HEK293 (cell line): ENCODE results near the gene ZNF587B.

ENCODE experiments used
- CTCF ChIA-PET: fragments of 350-600 bp; formaldehyde crosslinking; extraction: SDS; loops from one replicate; lab custom pipeline; 2021; ENCODE audit warnings: antibody characterized with exemption; lab: Yijun Ruan, JAX
- POLR2A ChIA-PET: fragments of 300-600 bp; formaldehyde crosslinking; extraction: SDS; loops from one replicate; lab custom pipeline; 2020; ENCODE audit warnings: antibody characterized with exemption, inconsistent platforms; lab: Yijun Ruan, JAX
- H3K27ac ChIP-seq: fragments of 200-500 bp; sonication (Bioruptor generic); 2 replicates; pipeline ENCODE4 v1.5.1; 2014; ENCODE audit warnings: low read depth, low read length, control low read depth, inconsistent platforms; ENCODE audit errors: extremely low read depth
- H3K36me3 ChIP-seq, 2 experiments: fragments of 200-500 bp in 1 of 2; sonication (Bioruptor generic) in 1 of 2; 1 replicate in 1 of 2; 2 replicates in 1 of 2; pipeline ENCODE4 v1.5.1; 2014 to 2017; ENCODE audit warnings: inconsistent platforms in 2 of 2, low read length in 2 of 2; ENCODE audit not compliant: control insufficient read depth in 2 of 2, insufficient read depth in 1 of 2
- H3K4me1 ChIP-seq: fragments of 200-500 bp; sonication (Bioruptor generic); 2 replicates; pipeline ENCODE4 v1.5.1; 2014; ENCODE audit warnings: mild to moderate bottlenecking, low read length, inconsistent platforms; ENCODE audit not compliant: control insufficient read depth, insufficient read depth
- H3K4me3 ChIP-seq: 2 replicates; pipeline ENCODE4 v1.5.1; 2011; ENCODE audit warnings: low read depth, mild to moderate bottlenecking, control low read depth, low read length, moderate library complexity
- H3K9me3 ChIP-seq: fragments of 200-500 bp; sonication (Bioruptor generic); 2 replicates; pipeline ENCODE4 v1.5.1; 2014; ENCODE audit warnings: low read depth, low read length, inconsistent platforms; ENCODE audit not compliant: control insufficient read depth, insufficient read depth
- AEBP2 ChIP-seq: fragments of 450-650 bp; formaldehyde crosslinking; IDR thresholded peaks from 2 replicates; pipeline ENCODE4 v1.5.1; 2016; ENCODE audit warnings: missing biosample characterization, missing genetic modification characterization, borderline replicate concordance
- CTCF ChIP-seq: fragments of 450-650 bp; formaldehyde crosslinking; IDR thresholded peaks from 2 replicates; pipeline ENCODE4 v1.5.1; 2016; ENCODE audit warnings: missing biosample characterization, missing genetic modification characterization
- KLF10 ChIP-seq: fragments of 450-650 bp; IDR thresholded peaks from 2 replicates; pipeline ENCODE4 v1.5.1; 2018; ENCODE audit warnings: missing biosample characterization, mild to moderate bottlenecking, missing genetic modification characterization
- KLF17 ChIP-seq: fragments of 450-650 bp; formaldehyde crosslinking; IDR thresholded peaks from 2 replicates; pipeline ENCODE4 v1.5.1; 2016; ENCODE audit warnings: missing biosample characterization, missing genetic modification characterization
- TSHZ1 ChIP-seq: fragments of 450-650 bp; formaldehyde crosslinking; IDR thresholded peaks from 2 replicates; pipeline ENCODE4 v1.5.1; 2016; ENCODE audit warnings: missing biosample characterization, missing genetic modification characterization, borderline replicate concordance
- ZBTB11 ChIP-seq: fragments of 450-650 bp; formaldehyde crosslinking; conservative IDR thresholded peaks from 2 replicates; pipeline ENCODE4 v1.5.1; 2016; ENCODE audit warnings: low read depth, missing biosample characterization, missing genetic modification characterization
- ZNF138 ChIP-seq: fragments of 450-650 bp; formaldehyde crosslinking; IDR thresholded peaks from 2 replicates; pipeline ENCODE4 v1.5.1; 2016; ENCODE audit warnings: missing biosample characterization, missing genetic modification characterization, borderline replicate concordance
- ZNF175 ChIP-seq: fragments of 450-650 bp; formaldehyde crosslinking; IDR thresholded peaks from 2 replicates; pipeline ENCODE4 v1.5.1; 2016; ENCODE audit warnings: missing biosample characterization, missing genetic modification characterization
- ZNF362 ChIP-seq: fragments of 450-650 bp; formaldehyde crosslinking; IDR thresholded peaks from 2 replicates; pipeline ENCODE4 v1.5.1; 2016; ENCODE audit warnings: missing biosample characterization, missing genetic modification characterization
- ZNF473 ChIP-seq: fragments of 450-650 bp; formaldehyde crosslinking; IDR thresholded peaks from 2 replicates; pipeline ENCODE4 v1.5.1; 2017; ENCODE audit warnings: missing biosample characterization, missing genetic modification characterization
- ZNF561 ChIP-seq: fragments of 450-650 bp; IDR thresholded peaks from 2 replicates; pipeline ENCODE4 v1.5.1; 2018; ENCODE audit warnings: missing biosample characterization, missing genetic modification characterization, borderline replicate concordance
- ZNF621 ChIP-seq: fragments of 450-650 bp; formaldehyde crosslinking; IDR thresholded peaks from 2 replicates; pipeline ENCODE4 v1.5.1; 2017; ENCODE audit warnings: missing biosample characterization, missing genetic modification characterization
- ZNF707 ChIP-seq: fragments of 450-650 bp; formaldehyde crosslinking; IDR thresholded peaks from 2 replicates; pipeline ENCODE4 v1.5.1; 2016; ENCODE audit warnings: missing biosample characterization, missing genetic modification characterization
- ZNF747 ChIP-seq: fragments of 450-650 bp; formaldehyde crosslinking; IDR thresholded peaks from 2 replicates; pipeline ENCODE4 v1.5.1; 2016; ENCODE audit warnings: missing biosample characterization, missing genetic modification characterization
- ZNF76 ChIP-seq: fragments of 450-650 bp; formaldehyde crosslinking; IDR thresholded peaks from 2 replicates; pipeline ENCODE4; 2016; ENCODE audit warnings: low read depth, missing biosample characterization, missing genetic modification characterization, borderline replicate concordance

ZNF587B gene

GRCh38 chr19:57815247-57816075 lies 14.6 kb upstream of the ZNF587B start:
- H3K36me3 ChIP-seq, result peaks cover 13 to 14% of the 10 kb centered on the region in 2 experiments
- H3K9me3 ChIP-seq, result no peaks in the 10 kb centered on the region
- no peaks in the 10 kb centered on the region for H3K4me1 ChIP-seq
- H3K27ac ChIP-seq, result no peak overlapping the region; the same call in 1 of the 2 replicates
- ChIA-PET CTCF (interaction anchor here (0.7 kb wide), 1 partner anchor 13 kb away, joined by 3 read pairs; no protein-coding TSS in a partner anchor), POLR2A (interaction anchor here (0.6 to 2.0 kb wide), 18 partner anchors 11 to 452 kb away, joined by 3 to 11 read pairs (median 4); partner anchors contain the start of genes TRAPPC2B, ZNF274, ZNF417 and ZNF547)
- no peak overlapping the region for H3K4me3 ChIP-seq
- TF ChIP-seq ZNF138 (tag by site-specific recombination), result no peak
- 0 out of 2 replicates have a peak, but pooled peaks have one; percentile 0 for TF ChIP-seq CTCF (tag by site-specific recombination)
- TF ChIP-seq ZNF707 (tag by site-specific recombination), result no peak

- ChIA-PET CTCF (no interaction called here), POLR2A (no interaction called here)
Observed at GRCh38 chr19:57816652-57817051, 13.4 kb upstream of the ZNF587B start.

GRCh38 chr19:57817976-57818375 lies 12.1 kb upstream of the ZNF587B start:
- TF ChIP-seq KLF10 (tag by site-specific recombination) (no peak), KLF17 (tag by site-specific recombination) (no peak), AEBP2 (tag by site-specific recombination) (no peak), TSHZ1 (tag by site-specific recombination) (no peak), ZNF621 (no peak), ZBTB11 (tag by site-specific recombination) (no peak), ZNF175 (tag by site-specific recombination) (no peak), ZNF76 (no peak), ZNF707 (tag by site-specific recombination) (no peak), ZNF473 (tag by site-specific recombination) (no peak)
- Histone ChIP-seq H3K4me3 (no peak overlapping the region), H3K4me1 (peaks cover 2% of the 10 kb centered on the region; the same call in 1 of the 2 replicates), H3K9me3 (no peaks in the 10 kb centered on the region), H3K36me3 (peaks cover 7 to 20% of the 10 kb centered on the region in 2 experiments; a peak in 2 of 3 replicates), H3K27ac (no peak overlapping the region)
- CTCF ChIA-PET, result no interaction called here
- POLR2A ChIA-PET, result no interaction called here

More at GRCh38 chr19:57816652-57817051, 13.4 kb upstream of the ZNF587B start:
- no peak overlapping the region for H3K27ac ChIP-seq
- H3K4me1 ChIP-seq, result peaks cover 2% of the 10 kb centered on the region; the same call in 1 of the 2 replicates
- TF ChIP-seq ZNF747 (tag by site-specific recombination) (no peak), ZNF362 (0 out of 2 replicates have a peak, but pooled peaks have one; percentile 18), ZNF561 (tag by site-specific recombination) (no peak)
- H3K4me3 ChIP-seq, result no peak overlapping the region
- peaks cover 11 to 21% of the 10 kb centered on the region in 2 experiments for H3K36me3 ChIP-seq
- H3K9me3 ChIP-seq, result no peaks in the 10 kb centered on the region
